Eye (tissue), 1 donor: Measurements from ENCODE around the gene ABCG2.

Experiments
- DNase-seq: peaks from one replicate; pipeline ENCODE4 v3.0.0-alpha.2; 2015

Gene ABCG2

DNA sequence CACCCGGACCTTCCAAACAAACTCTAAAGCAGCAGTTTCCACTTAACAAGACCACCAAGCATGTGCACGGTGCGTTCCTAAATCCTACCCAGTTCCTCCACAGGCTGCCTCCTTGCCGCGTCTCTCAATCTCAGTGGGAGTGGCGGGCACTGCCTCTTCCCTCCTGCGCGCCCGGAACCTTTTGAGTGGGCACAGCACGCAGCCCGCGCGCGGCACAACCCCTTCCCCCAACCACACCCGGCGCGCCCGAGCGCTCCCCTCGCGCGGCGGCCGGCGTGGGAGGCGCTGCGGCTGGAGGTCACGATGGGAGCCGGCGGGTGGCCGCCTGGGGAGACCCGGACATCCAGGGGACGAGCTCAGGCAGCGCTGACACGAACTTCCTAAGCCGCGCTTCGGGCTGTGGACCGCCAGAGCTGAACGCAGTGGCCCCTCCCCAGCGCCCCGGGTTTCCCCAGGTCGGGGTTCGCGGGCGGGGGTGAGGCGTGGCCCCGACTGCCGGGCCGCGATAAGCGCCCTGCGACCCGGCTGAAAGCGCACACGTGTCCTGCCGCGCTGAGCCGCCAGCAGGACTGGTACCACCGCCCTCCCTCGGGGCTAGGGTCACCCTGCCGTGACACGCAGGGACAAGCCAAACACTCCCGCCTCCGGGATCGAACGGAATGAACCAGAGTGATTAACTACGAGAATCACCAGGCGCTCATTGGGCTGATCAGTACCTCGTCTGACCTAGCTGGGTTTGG, at the start of gene ABCG2:
ABCG2 (minus strand) TSS at position 151 of the 740 bp plus-strand sequence. CDS start 18,644 bp downstream, outside the sequence.
- DNase-seq: peak; percentile 68

DNA sequence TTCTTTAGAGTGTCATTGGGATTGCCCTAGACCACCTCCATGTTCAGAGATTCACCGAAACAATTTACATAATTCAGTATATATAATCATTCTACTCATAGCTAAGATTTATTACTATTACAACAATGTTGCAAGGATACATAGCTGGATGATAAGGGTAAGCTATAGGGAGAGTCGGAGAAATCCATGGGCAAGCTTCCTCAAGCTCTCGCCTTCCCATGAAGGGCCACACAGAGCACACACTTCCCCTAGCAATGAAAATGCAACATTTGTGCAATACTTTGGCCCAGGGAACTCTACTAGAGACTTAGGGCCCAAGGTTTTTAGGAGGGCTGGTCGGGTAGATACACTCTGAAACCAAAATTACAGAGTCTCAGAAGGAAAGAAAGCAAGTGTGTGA, 49.7 kb upstream of the ABCG2 start:
- DNase-seq: no peak

DNA sequence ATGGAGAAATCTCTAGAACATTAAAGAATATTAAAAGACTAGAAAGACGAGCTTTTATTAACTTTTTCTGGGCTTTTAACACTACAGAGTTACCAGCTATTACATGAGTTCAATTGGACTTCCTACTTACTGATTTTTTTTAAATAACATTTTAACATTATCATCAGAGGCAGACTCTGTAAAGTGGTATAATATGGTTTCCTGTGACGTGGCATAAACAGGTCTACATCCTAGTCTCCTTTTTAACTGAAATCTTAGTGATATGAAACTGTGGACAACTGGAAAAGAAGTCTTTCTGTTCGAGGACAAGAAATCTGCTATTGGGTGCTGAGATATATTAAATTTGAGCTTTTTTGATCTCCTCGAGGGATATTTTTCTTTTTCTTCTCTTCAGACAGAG, 48.7 kb upstream of the ABCG2 start:
- no peak for DNase-seq

DNA sequence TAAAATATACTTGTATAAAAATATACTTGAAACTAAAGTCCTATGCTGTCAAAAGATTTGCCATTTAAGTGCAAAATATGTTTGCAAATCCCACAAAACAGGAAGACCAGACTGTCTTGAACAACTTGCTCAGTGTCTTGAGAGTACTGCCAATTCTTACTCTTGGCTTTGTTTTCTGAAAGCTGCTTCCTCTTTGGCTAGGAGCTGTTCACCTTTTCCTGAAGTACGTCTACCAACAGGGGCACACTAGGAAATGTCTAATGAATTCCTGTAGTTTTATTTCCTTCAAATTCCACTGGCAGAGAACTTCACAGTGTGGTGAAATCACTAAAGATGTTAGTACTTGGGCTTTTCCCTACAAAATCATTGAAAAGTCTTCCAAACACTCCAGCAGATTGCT, 46.4 kb upstream of the ABCG2 start:
- no peak for DNase-seq

DNA sequence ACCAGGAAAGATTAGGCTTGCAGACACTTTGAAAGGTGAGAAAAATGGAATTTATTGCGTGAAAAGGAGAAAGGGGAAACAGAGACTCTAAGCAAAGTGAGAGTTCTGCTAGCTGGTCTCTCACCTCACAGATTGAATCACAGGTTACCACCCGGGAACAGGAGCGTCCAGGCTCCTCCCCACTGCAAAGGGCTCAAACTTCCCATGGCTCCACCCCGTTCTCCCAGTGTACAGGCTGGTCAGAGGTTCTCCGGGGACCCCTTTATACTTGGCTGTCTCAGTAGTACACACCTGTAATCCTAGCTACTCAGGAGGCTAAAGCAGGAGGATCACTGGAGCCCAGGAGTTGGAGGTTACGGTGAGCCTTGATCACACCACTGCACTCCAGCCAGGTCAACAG, 44.0 kb upstream of the ABCG2 start:
- DNase-seq: no peak

DNA sequence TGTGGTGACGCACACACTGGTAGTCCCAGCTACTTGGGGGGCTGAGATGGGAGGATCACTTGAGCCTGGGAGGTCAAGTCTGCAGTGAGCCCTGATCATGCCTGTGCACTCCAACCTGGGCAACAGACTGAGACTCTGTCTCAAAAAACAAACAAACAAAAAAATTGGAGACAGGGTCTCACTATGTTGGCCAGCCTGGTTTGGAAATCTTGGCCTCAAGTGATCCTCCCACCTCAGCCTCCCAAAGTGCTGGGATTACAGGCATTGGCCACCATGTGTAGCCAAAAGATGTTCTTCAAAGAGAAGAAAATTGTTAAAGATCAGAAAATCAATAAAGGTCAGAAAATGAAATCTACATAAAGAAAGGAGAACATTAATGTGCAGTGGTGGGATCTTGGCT, 41.7 kb upstream of the ABCG2 start:
- DNase-seq: no peak

DNA sequence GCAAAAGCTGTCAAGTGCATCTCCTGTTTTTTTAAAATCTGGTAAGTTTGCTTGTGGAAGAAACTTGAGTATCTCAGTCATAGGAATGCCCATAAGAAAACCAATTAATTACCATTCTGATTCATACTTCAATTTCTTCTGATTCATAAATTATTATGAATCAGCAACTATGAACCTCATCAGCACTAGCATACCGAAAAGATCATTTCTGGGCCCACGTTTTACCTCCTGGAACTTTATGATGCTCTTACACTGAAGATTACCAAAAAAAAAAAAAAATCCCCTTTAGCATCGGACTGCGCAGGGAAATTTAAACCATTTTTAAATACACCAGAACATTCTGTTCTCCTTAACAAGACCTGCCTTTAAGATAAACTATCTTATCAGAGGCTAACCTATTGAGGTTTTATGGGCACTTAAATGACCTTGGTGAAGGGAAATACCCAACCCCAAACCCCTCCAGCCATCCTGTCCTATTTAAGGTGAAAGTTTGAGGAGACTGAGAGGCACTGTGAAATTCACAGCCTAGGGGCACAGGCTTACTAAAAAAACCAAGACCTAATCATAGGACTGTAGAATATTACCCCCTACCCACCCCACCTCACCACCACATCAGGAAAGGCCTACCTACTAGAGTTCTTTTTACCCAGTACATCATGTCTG, 38.2 kb upstream of the ABCG2 start:
- DNase-seq: no peak

DNA sequence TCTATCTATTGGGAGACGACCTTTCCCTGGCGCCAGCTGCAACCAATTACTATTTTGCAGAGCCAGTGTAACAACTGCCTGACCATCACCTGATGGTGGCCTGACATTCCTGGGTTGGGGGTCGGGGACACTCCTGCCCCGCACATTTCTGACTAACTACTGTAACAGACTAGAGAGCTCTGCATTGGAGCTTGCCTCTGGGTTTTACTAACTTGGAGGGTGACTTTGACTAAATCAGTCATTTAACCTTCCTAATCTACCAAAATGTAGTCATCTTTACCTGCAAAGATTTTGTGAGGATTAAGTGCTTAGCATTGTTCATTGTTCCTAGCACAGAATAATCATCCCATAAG, 37.5 kb upstream of the ABCG2 start:
- DNase-seq: no peak

DNA sequence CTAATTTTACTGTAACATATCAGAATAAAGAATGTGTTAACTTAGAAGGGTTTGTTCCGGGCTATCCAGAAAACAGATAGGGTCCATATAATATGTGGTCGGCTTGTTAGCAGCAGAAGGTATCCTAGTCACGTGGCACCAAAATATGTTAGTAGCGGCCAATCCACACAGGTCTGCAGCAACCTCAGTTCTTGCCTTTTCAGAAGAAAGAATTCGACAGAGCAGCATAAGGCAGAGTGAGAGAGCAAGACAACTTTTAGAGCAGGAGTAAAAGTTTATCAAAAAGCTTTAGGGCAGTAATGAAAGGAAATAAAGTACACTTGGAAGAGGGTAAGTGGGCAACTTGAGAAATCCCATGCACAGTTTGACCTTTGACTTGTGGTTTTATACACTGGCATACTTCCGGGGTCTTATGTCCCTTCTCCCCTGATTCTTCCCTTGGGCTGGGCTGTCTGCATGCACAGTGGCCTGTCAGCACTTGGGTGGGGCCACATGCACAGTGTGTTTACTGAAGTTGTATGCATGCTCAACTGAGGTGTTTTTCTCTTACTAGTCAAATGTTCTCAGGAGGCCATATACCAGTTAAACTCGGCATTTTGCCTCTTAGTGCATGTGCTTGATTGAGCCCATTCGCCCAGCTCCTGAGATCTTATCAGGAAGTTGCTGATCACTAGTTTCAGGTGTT, 37.0 kb upstream of the ABCG2 start:
- no peak for DNase-seq

DNA sequence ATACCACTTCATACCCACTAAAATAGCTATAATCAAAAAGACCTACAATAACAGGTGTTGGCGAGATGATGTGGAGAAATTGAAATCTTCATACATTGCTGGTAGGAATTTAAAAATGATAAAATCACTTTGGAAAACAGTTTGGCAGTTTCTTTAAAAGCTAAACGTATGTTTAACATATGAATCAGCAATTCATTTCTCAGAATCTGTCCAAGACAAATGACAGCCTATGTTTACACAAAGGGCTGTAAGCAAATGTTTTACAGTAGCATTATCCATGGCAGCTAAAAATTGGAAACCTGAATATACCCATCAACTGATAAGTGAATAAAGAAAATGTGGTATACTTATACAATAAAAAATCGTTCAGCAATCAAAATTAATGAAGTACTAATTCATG, 33.0 kb upstream of the ABCG2 start:
- no peak for DNase-seq

DNA sequence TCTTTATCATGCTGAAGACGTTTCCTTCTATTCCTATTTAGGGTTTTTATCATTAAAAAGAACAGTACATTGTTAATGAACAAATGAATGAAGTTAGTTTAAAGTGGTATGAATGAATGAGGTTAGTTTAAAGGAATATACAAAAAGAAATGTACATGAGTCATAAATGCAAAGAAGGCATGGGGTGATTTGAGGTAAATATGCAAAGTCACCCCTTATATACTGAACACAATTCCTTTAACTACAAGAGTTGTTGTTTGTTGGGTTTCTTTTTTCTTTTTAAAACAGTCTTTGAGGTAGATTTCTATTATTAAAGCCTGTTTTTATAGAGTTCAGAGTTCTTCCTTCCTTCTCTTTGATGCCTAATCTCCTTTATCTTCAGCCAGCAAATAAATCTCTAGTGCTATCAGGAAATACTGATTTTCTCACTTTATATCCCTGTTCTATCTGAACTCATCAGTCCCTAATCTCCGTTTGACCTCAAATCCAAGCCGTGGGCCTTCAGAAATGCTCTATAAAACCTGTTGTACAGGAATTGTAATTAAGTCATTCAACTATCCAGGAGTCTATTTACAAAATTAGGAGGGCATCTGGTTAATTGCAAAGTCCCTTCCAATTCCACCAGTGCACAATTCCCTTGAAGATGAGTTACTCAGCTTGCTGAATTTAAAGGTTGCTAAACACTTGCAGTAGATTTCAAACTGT, 31.6 kb upstream of the ABCG2 start:
- DNase-seq: no peak

DNA sequence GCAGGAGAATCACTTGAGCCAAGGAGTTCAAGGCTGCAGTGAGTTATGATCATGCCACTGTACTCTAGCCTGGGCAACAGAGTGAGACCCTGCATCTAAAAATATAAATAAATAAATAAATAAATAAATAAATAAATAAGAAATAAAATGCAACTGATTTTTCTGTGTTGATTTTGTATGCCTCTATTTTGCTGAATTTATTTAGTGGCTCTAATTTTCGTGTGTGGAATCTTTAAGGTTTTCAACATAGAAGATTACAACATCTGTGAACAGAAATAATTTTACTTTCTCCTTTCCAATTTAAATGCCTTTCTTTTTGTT, 30.9 kb upstream of the ABCG2 start:
- DNase-seq: no peak

DNA sequence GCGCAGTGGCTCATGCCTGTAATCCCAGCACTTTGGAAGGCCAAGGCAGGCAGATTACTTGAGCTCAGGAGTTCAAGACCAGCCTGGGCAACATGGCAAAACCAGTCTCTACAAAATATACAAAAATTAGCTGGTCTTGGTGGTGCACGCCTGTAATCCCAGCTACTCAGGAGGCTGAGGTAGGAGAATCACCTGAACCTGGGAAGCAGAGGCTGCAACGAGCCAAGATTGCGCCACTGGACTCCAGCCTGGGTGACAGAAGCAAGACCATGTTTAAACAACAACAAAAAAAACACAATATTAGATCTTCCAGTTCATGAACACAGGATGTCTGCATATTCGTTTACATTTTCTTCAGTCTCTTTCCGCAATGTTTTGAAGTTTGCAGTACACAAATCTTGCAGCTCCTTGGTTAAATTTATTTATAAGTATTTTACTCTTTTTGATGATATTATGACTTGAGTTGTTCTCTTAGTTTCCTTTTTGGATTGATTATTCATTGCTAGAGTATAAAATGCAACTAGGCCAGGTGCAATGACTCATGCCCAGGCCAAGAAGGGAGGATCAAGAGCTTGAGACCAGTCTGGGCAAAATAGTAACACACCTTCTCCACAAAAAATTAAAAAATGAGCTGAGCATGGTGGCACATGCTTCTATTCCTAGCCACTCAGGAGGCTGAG, 30.4 kb upstream of the ABCG2 start:
- DNase-seq: no peak

DNA sequence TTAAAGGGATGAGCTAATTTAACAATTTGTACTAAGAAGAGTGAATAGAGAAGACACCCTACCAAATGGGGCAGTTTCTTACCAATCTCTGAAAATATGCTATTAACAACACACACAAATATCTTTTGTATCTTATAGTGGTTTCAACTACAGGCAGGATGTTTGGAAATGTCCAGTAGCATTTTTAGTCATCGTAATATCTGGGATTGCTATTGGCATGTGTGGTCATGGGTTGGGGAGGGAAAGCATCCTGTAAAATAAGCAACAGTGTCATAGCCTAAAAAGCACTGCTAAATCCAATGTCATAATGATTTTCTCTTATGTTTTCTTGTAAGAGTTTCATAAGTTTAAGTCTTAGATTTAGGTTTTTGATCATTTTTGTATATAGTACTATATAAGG, 29.3 kb upstream of the ABCG2 start:
- no peak for DNase-seq

DNA sequence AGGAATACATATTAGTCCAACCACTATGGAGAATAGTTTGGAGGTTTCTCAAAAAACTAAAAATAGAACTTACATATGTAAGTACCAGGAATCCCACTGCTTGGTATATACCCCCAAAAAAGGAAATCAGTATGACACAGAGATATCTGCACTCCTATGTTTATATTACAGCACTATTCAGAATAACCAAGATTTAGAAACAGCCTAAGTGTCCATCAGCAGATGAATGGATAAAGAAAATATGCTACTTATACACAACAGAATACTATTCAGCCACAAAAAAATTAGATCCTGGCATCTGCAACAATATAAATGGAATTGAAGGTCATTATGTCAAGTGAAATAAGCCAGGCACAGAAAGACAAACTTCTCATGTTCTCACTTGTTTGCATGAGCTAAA, 27.5 kb upstream of the ABCG2 start:
- DNase-seq: no peak

DNA sequence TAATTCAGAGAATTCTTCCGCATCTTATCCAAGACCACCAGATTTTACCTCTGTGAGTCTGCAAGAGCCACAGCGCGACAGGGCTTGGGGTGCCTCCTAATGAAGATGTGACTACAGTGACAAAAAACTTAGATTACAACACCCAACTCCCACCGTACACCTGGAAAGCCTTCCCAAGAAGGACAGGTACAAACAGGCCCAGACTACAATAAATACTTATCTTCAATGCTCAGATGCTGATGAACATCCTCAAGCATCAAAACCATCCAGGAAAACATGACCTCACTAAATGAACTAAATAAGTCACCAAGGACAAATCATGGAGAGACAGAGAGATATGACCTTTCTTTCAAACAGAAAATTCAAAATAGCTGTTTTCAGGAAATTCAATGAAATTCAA, 20.8 kb upstream of the ABCG2 start:
- DNase-seq: no peak

DNA sequence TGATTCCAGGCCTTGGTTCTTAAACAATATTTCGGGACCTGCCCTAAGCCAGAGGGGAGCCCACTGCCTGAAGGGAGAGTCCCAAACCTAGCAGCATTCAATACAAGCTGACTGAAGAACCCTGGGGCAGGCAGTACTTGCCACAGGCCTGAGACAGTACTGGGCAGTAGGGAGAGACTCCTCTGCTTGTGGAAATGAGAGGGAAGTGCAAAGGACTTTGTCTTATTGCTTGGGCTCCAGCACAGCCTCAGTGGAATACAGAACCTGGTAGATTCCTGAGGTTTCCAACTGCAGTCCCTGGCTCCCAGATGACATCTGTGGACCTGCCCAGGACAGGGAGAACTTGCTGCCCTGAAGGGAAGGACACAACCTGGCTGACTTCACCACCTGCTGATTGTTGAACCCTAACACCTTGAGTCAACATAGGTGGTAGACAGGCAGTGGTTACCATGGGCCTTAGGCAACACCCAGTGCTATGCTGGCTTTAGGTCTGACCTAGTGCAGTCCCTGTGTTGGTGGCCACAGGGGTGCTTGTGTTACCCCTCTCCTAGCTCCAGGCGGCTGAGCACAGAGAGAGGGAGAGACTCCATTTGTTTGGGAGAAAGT, 20.3 kb upstream of the ABCG2 start:
- DNase-seq: no peak

DNA sequence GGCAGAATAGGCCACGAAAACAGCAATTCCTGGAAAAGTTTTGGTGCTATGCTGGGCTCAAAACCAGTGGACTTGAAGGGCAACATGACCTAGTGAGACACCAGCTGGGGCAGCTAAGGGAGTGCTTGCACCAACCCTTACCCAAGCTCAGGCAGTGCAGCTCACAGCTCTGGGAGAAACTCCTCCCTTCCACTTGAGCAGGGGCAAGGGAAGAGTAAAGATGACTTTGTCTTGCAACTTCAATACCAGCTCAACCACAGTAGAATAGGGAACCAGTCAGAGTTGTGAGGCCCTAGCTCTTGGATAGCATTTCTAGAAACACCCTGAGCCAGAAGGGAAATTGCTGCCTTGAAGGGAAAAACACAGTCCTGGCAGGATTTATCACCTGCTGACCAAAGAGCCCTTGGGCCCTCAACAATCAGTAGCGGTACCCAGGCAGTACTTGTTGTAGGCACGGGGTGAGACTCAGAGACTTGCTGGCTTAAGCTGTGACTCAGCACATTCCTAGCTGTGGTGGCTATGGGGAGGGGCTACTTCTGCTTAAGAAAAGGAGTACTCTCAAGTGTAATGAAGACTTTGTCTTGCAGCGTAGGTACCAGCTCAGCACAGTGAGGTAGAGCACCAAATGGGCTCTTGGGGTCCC, 19.7 kb upstream of the ABCG2 start:
- DNase-seq: peak; percentile 7

DNA sequence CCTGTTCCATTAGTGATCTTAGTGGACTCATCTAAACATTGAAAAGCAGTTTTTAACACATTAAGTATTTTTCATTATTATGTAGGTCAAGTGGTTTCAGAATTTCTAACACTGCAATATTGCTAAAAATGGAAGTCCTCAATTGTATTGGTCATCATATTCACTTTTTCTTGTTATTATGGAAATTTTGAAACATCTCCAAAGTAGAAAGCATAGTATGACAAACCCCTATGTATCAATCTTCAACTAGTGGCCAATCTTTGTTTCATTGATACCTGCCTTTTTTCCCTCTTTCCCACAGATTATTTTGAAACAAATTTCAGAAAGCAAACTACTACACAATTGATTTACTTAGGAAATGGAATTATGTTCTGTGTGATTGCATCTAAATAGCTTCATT, 14.5 kb upstream of the ABCG2 start:
- DNase-seq: no peak

DNA sequence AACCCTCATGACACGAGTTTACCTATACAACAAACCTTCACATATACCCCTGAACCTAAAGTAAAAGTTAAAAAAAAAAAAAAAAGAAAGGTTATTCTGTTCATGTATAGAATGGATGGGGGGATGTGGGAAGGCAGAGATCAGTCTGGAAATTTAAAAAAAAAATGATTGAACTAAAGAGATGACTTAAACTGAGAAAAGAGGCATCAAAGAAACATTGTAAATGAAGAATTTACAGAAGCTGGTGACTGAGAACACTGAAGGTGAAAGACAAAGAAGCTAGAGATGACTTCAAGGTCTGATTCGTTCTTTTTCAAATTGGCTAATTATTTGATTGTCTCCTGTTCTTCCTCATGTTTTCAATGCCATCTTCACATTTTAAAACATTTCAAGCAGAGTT, 12.8 kb upstream of the ABCG2 start:
- no peak for DNase-seq

DNA sequence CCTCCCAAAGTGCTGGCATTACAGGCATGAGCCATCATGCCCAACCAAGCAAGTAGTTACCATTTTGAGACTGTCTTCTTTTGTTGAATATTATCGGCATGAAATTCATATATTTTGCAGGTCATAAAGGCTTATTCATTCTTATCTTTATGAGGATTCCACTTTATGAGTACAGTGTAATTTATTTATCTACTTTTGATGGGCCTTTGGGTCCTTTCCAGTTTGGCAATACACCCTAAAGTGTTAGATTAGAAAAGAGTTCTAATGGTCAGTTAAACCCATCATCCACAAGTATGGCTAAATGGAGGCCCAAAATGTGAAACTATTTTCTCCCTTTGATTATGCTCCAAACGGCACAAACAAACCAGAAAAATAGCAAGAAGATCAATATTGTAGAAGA, 10.9 kb upstream of the ABCG2 start:
- DNase-seq: no peak

DNA sequence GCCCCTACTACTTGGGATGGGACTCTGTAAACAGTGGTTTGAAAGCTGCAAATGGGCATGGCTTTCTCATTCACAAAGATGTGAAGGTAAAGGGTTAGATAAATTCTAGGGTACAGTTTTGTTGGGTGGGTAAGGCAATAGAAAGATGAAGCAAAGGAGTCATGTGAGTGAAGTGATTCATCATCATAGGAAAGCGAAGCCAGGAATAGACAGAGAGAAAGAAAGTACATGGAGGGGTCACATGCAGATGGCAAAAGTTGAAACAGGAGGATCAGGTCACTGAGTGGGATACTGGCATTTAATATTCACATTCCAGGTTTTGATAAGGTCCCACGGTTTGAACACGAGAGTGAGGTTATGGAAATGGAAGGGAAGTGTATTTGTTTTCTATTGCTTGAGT, 8.2 kb upstream of the ABCG2 start:
- no peak for DNase-seq
